T-helper 9 cell (primary cell): ENCODE measurements around the gene PRAMEF20.

ENCODE experiments used
- DNase-seq: peaks from one replicate; pipeline ENCODE4 v3.0.0-alpha.2; 2020

Gene PRAMEF20

GRCh38 chr1:13465515-13465914 lies 55.3 kb downstream of the PRAMEF20 start:
- DNase-seq: no peak

GRCh38 chr1:13469343-13469742 lies 59.1 kb downstream of the PRAMEF20 start:
- DNase-seq: no peak
